Panc1 (cell line): ENCODE measurements around the gene EHD4. TPM values are rescaled to one million over a fixed set of nuclear protein-coding genes. Genes with fewer than 3 reads are reported as not detected.
A peak's percentile ranks its signal among the peaks of the same experiment; 100 is the strongest.

Experiments
- ATAC-seq: fragments of 200-7000 bp; cut with Tn5 transposase; 2 replicates; pipeline ENCODE4 v1.9.1; 2020; ENCODE audit warnings: mild to moderate bottlenecking, moderate library complexity
- Bru-seq: library from RNA; stranded (reverse); fragments of 400-500 nt; gene quantifications from one replicate; lab custom pipeline; 2021; lab: Mats Ljungman, UMichigan
- BruChase-seq, 2 experiments: library from RNA; stranded (reverse); fragments of 400-500 nt; gene quantifications; one replicate each; lab custom pipeline; 2021; lab: Mats Ljungman, UMichigan
- BruUV-seq: library from RNA; stranded (reverse); fragments of 400-500 nt; replicated peaks from 2 replicates; lab custom pipeline; 2021; lab: Mats Ljungman, UMichigan
- CTCF ChIA-PET: fragments of 300-600 bp; sonication (Branson Sonifier 250); formaldehyde crosslinking; loops from one replicate; lab custom pipeline; 2022; ENCODE audit warnings: antibody characterized with exemption; lab: Charles Lee
- POLR2A ChIA-PET: fragments of 300-600 bp; sonication (Branson Sonifier 250); formaldehyde crosslinking; loops from one replicate; lab custom pipeline; 2022; ENCODE audit warnings: antibody characterized with exemption; lab: Charles Lee
- DNase-seq: peaks from one replicate; pipeline ENCODE4 v3.0.0-alpha.2; 2010; ENCODE audit warnings: low read depth, low spot score
- H3K27ac ChIP-seq: 2 replicates; pipeline ENCODE4 v1.5.1; 2011; ENCODE audit warnings: mild to moderate bottlenecking, low read length, inconsistent platforms
- H3K27me3 ChIP-seq: fragments of 200-500 bp; sonication (Bioruptor generic); 2 replicates; pipeline ENCODE4 v1.6.0; 2014; ENCODE audit warnings: low read length, inconsistent platforms; ENCODE audit not compliant: control insufficient read depth, insufficient read depth
- H3K36me3 ChIP-seq: fragments of 200-500 bp; sonication (Bioruptor generic); 2 replicates; pipeline ENCODE4 v1.5.1; 2014; ENCODE audit warnings: inconsistent platforms, mild to moderate bottlenecking, low read length, moderate library complexity; ENCODE audit not compliant: control insufficient read depth, insufficient read depth
- H3K4me1 ChIP-seq: 2 replicates; pipeline ENCODE4 v1.5.1; 2011; ENCODE audit warnings: inconsistent platforms, mild to moderate bottlenecking, low read length, moderate library complexity; ENCODE audit not compliant: control insufficient read depth, insufficient read depth
- H3K4me3 ChIP-seq, 2 experiments: 2 replicates each; pipeline ENCODE4 v1.5.1; 2011 to 2012; ENCODE audit warnings: low read depth in 2 of 2, low read length in 2 of 2, mild to moderate bottlenecking in 2 of 2, inconsistent platforms in 1 of 2, moderate library complexity in 1 of 2
- H3K9me3 ChIP-seq: fragments of 200-500 bp; sonication (Bioruptor generic); 2 replicates; pipeline ENCODE4 v1.5.1; 2014; ENCODE audit warnings: low read depth, mild to moderate bottlenecking, inconsistent platforms, low read length, moderate library complexity; ENCODE audit not compliant: control insufficient read depth, insufficient read depth
- CTCF ChIP-seq: fragments of 450-650 bp; IDR thresholded peaks from 2 replicates; pipeline ENCODE4 v1.5.1; 2017; ENCODE audit warnings: mild to moderate bottlenecking
- POLR2AphosphoS5 ChIP-seq: IDR thresholded peaks from 2 replicates; pipeline ENCODE4 v1.6.1; 2012; ENCODE audit warnings: mild to moderate bottlenecking, low read depth, low read length, moderate library complexity
- REST ChIP-seq, 2 experiments: IDR thresholded peaks; 2 replicates each; pipeline ENCODE4 v1.6.1; 2011 to 2012; ENCODE audit warnings: low read depth in 2 of 2, control low read depth in 1 of 2, low read length in 1 of 2, mild to moderate bottlenecking in 1 of 2, moderate library complexity in 1 of 2; ENCODE audit not compliant: insufficient read depth in 1 of 2
- SIN3A ChIP-seq: IDR thresholded peaks from 2 replicates; pipeline ENCODE4 v1.6.1; 2012; ENCODE audit warnings: low read depth, mild to moderate bottlenecking, low read length, moderate library complexity, borderline replicate concordance; ENCODE audit not compliant: insufficient read depth
- TCF7L2 ChIP-seq: IDR thresholded peaks from 2 replicates; pipeline ENCODE4 v1.6.1; 2011; ENCODE audit warnings: mild to moderate bottlenecking, low read depth, low read length, inconsistent platforms
- in situ Hi-C: cut with HindIII; loops from 2 replicates; pipeline ENCODE4 v1.10.0; 2016; ENCODE audit warnings: low sequenced_read_pairs, low pct_unique_long_range_greater_than_20kb
- intact Hi-C: fragments of 100-400 bp; cut with micrococcal nuclease; formaldehyde crosslinking; loops from one replicate; pipeline ENCODE4 v1.10.0; 2022; ENCODE audit not compliant: unreplicated experiment
- long read RNA-seq: library from polyadenylated mRNA; unstranded; transcript quantifications from one replicate; pipeline ENCODE4 v2.0.0, GENCODE V29; 2021; ENCODE audit not compliant: unreplicated experiment
- polyA plus RNA-seq: library from polyadenylated mRNA; unstranded; fragments of >200 nt; gene quantifications from one replicate; pipeline ENCODE4 v1.2.1, GENCODE V29; 2012; ENCODE audit warnings: missing spikeins; ENCODE audit not compliant: insufficient read length
- total RNA-seq: library from RNA; stranded (reverse); gene quantifications from one replicate; pipeline ENCODE4 v1.2.1, GENCODE V29; 2021; ENCODE audit not compliant: unreplicated experiment

EHD4 gene
- total RNA-seq (43.2 TPM), Bru-seq, nascent RNA (percentile 85 among the genes with signal in this experiment), BruChase-seq, experiment 1, labeled RNA remaining after a 2-hour chase (percentile 73 among the genes with signal in this experiment), BruChase-seq, experiment 2, labeled RNA remaining after a 6-hour chase (percentile 84 among the genes with signal in this experiment)
- 33.9 TPM for polyA plus RNA-seq
- long read RNA-seq, full-length matches to known transcripts: 176 of 261 reads
- long read RNA-seq, partial matches to known transcripts: 30 of 261 reads
- long read RNA-seq, other reads (novel, unspliced or antisense): 55 of 261 reads

- DNase-seq: peak; percentile 95
- ChIA-PET CTCF (interaction anchor here (1.2 to 1.6 kb wide), 2 partner anchors 35 to 199 kb away, joined by 3 to 5 read pairs; no protein-coding TSS in a partner anchor), POLR2A (interaction anchor here (0.6 to 1.6 kb wide), 3 partner anchors 13 to 517 kb away, joined by 4 to 9 read pairs (median 4); no protein-coding TSS in a partner anchor)
- no peaks in the 10 kb centered on the region for H3K9me3 ChIP-seq
- no TSS peak for BruUV-seq
- peak within 1 kb of the TSS; percentile 92 for H3K27ac ChIP-seq
- H3K4me3 ChIP-seq: peak within 1 kb of the TSS; percentile 85 to 88
- H3K4me1 ChIP-seq: peaks cover 29% of the 10 kb centered on the region; the same call in 1 of the 2 replicates
- TF ChIP-seq CTCF (peak; percentile 67), POLR2AphosphoS5 (peak; percentile 79), REST (IDR thresholded peaks at IDR 0.05; ENCODE audit: insufficient read depth in 1 of 2, low read depth in 2 of 2, low read length in 1 of 2) (no peak), SIN3A (peak; percentile 21; the same call in 1 of the 2 replicates), TCF7L2 (0 out of 2 replicates have a peak, but pooled peaks have one; percentile 13)
- in situ Hi-C loops (no loop called here), intact Hi-C loops (no loop called here)
- ATAC-seq: peak; percentile 98
- no peaks in the 10 kb centered on the region for H3K27me3 ChIP-seq
- H3K36me3 ChIP-seq: no peaks in the 10 kb centered on the region; the same call in 1 of the 2 replicates
These were observed at the start of gene EHD4 for GRCh38 chr15:41972253-41973242. TSS of gene EHD4 (minus strand) at chr15:41972557. CDS start at chr15:41972494, 63 bp downstream.

- TF ChIP-seq SIN3A (no peak), POLR2AphosphoS5 (no peak), REST (IDR thresholded peaks at IDR 0.05; ENCODE audit: insufficient read depth in 1 of 2, low read depth in 2 of 2, low read length in 1 of 2) (no peak), TCF7L2 (no peak), CTCF (no peak)
- Histone ChIP-seq H3K27me3 (no peaks in the 10 kb centered on the region), H3K36me3 (no peaks in the 10 kb centered on the region), H3K4me1 (no peaks in the 10 kb centered on the region), H3K4me3 (no peak overlapping the region), H3K27ac (no peak overlapping the region), H3K9me3 (peaks cover 5% of the 10 kb centered on the region; the same call in 1 of the 2 replicates)
- POLR2A ChIA-PET: no interaction called here
- CTCF ChIA-PET: interaction anchor here (0.7 kb wide), 1 partner anchor 53 kb away, joined by 6 read pairs; no protein-coding TSS in a partner anchor
- intact Hi-C loops: no loop called here
- DNase-seq (no peak), ATAC-seq (no peak)
- in situ Hi-C loops: no loop called here
- no TSS peak for BruUV-seq
These were observed 49.2 kb upstream of the EHD4 start for GRCh38 chr15:42021593-42021992.
